Measurements from ENCODE around the gene ASGR1. TPM values are rescaled to one million over a fixed set of nuclear protein-coding genes. Genes with fewer than 3 reads are reported as not detected.
"Not testable (repeated sequence)": the region's sequence is repeated elsewhere in the genome, so short reads cannot be mapped to it uniquely, and the experiment has no call there.

ASGR1 gene
- total and polyA plus RNA-seq, 8 donors = 0.87 to 6.0 (median 1.9) TPM; not detected in 3

DNA sequence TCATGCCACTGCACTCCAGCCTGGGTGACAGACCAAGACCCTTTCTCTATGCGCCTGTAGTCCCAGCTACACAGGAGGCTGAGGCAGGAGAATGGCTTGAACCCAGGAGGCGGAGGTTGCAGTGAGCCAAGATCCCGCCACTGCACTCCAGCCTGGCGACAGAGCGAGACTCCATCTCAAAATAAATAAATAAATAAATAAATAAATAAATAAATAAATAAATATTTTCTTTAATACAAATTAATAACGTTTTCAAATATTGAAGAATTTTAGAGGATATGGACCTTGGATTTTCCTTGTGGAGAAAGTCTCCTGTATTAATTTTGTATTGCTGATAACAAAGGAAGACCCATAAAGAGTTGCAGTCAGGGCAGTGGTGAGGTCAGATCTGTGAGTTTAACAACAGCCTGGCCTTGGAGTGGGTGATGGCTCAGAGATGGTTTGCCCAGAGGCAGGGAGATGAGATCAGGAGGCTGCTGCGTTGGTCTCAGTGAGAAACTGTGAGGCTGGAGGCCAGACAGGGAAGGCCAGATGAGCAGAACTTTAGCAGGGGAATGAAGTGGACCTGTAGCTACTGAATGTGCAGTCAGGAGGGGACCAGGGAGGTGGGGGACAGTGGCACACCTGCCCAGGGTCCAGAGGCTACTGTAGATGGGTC, 4.4 kb upstream of the ASGR1 start:
- intact Hi-C loops (cut with DNase I; ENCODE audit: low total_unique reads) = no loop called here
- Histone ChIP-seq H3K27me3 (peaks cover 0 to 14% (median 8%) of the 10 kb centered on the region in 3 donors), H3K4me3 (no peak overlapping the region), H3K27ac (no peak overlapping the region), H3K9me3 (no peaks in the 10 kb centered on the region), H3K36me3 (no peaks in the 10 kb centered on the region), H3K4me1 (peaks cover 0 to 6% (median 0%) of the 10 kb centered on the region in 4 donors)
- peak in 1 of 2 donors; percentile 9 for DNase-seq
- TF ChIP-seq POLR2AphosphoS5 (IDR thresholded peaks at IDR 0.05) = no peak
- TF ChIP-seq EP300 (IDR thresholded peaks at IDR 0.05) = no peak
- TF ChIP-seq, protein P1, sequence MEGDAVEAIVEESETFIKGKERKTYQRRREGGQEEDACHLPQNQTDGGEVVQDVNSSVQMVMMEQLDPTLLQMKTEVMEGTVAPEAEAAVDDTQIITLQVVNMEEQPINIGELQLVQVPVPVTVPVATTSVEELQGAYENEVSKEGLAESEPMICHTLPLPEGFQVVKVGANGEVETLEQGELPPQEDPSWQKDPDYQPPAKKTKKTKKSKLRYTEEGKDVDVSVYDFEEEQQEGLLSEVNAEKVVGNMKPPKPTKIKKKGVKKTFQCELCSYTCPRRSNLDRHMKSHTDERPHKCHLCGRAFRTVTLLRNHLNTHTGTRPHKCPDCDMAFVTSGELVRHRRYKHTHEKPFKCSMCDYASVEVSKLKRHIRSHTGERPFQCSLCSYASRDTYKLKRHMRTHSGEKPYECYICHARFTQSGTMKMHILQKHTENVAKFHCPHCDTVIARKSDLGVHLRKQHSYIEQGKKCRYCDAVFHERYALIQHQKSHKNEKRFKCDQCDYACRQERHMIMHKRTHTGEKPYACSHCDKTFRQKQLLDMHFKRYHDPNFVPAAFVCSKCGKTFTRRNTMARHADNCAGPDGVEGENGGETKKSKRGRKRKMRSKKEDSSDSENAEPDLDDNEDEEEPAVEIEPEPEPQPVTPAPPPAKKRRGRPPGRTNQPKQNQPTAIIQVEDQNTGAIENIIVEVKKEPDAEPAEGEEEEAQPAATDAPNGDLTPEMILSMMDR (IDR thresholded peaks at IDR 0.05) = no peak
- TF ChIP-seq POLR2A (IDR thresholded peaks at IDR 0.05) = no peak
- 82 to 88% (median 87%) methylated on average over 7 of the region's 7 CpGs for WGBS, 5 donors

DNA sequence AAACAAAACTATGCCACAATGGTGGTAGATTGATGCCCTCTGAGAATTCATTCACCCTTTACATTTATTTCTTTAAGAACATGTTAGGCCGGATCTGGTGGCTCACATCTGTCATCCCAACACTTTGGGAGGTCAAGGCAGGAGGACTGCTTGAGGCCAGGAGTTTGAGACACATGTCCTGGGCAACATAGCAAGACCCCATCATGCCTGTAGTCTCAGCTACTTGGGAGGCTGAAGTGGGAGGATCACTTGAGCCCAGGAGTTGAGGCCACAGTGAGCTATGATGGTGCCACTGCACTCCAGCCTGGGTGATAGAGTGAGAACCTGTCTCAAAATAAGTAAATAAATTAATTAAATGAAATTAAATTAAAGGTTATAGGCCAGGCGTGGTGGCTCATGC, 2.9 kb upstream of the ASGR1 start:
- Histone ChIP-seq H3K4me1 (peaks cover 11 to 19% (median 12%) of the 10 kb centered on the region in 4 donors), H3K27me3 (peaks cover 0 to 28% (median 21%) of the 10 kb centered on the region in 3 donors)
- intact Hi-C loops (cut with DNase I; ENCODE audit: low total_unique reads); H3K4me3 ChIP-seq; DNase-seq; H3K9me3 ChIP-seq; H3K36me3 ChIP-seq; H3K27ac ChIP-seq: not testable (repeated sequence)
- 88 to 97% (median 93%) methylated on average over 2 of the region's 2 CpGs for WGBS, 5 donors

DNA sequence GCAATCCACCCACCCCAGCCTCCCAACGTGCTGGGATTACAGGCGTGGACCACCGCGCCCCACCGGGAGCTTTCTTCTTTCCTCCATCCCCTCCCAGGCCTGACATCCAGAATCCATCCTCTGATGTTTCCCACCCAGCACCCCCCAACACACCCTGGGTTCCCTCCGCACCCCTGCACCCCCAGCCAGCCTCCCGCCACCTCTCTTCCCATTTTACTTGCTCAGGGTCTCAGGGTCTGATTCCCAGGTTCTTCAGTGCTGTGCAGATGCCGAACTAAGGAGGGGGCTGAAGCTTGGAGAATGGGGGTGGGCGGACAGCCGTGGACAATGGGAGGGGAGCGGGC, 225 bp downstream of the ASGR1 start:
- DNase-seq = no peak
- intact Hi-C loops (cut with DNase I; ENCODE audit: low total_unique reads) = no loop called here

DNA sequence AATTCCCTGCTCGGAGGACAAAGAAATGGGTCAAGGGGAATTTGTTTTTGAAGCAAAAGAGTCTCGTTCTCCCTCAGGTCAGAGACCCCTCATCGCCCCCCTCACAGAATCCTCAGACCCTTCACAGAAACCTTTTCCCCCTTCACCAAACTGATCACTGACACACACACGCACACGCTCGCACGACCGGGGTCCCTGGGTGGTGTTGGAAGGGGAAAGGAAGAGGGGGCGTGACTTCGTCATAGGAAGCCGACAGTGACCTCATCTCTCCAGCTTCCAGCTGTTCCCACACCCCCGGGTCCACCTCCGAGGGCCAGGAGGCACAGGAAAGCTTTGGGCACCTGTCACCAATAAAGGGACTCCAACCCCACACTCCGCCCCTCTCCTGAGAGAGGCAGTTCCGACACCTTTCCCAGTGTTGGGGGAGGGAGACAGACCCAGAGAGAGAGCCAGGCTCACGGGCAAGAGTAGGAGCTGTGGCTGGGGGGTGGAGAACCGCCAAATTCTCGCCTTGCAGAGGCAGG, 1.2 kb downstream of the ASGR1 start:
- TF ChIP-seq POLR2AphosphoS5 (IDR thresholded peaks at IDR 0.05) (no peak), POLR2A (IDR thresholded peaks at IDR 0.05) (no peak), EP300 (IDR thresholded peaks at IDR 0.05) (no peak)
- TF ChIP-seq, protein P1 (IDR thresholded peaks at IDR 0.05) = no peak
- WGBS, 5 donors = 4 to 8% (median 5%) methylated on average over 15 to 18 of the region's 18 CpGs
- peaks cover 0 to 67% (median 34%) of the 10 kb centered on the region in 3 donors for H3K27me3 ChIP-seq
- H3K27ac ChIP-seq = peak overlapping the region in 1 of 5 donors; percentile 2
- no peaks in the 10 kb centered on the region for H3K36me3 ChIP-seq
- no peaks in the 10 kb centered on the region for H3K9me3 ChIP-seq
- H3K4me3 ChIP-seq = peak overlapping the region; percentile 23 to 42 (median 30)
- peak in 1 of 2 donors; percentile 82 for DNase-seq
- intact Hi-C loops (cut with DNase I; ENCODE audit: low total_unique reads) = no loop called here
- peaks cover 13 to 27% (median 18%) of the 10 kb centered on the region in 4 donors for H3K4me1 ChIP-seq

More for the DNA sequence above, 225 bp downstream of the ASGR1 start:
- no peak overlapping the region for H3K4me3 ChIP-seq
- H3K27ac ChIP-seq = no peak overlapping the region
- no peaks in the 10 kb centered on the region for H3K9me3 ChIP-seq
- H3K36me3 ChIP-seq = no peaks in the 10 kb centered on the region
- WGBS, 5 donors = 73 to 81% (median 79%) methylated on average over 11 of the region's 11 CpGs
- peaks cover 0 to 58% (median 29%) of the 10 kb centered on the region in 3 donors for H3K27me3 ChIP-seq
- peaks cover 13 to 24% (median 18%) of the 10 kb centered on the region in 4 donors for H3K4me1 ChIP-seq
- no peak for TF ChIP-seq POLR2A (IDR thresholded peaks at IDR 0.05)
- TF ChIP-seq, protein P1 (IDR thresholded peaks at IDR 0.05) = no peak

All from stomach (tissue), 9 donors.